K562 (cell line): ENCODE data around the gene DGLUCY. TPM values are rescaled to one million over a fixed set of nuclear protein-coding genes. Genes with fewer than 3 reads are reported as not detected.
A peak's percentile ranks its signal among the peaks of the same experiment; 100 is the strongest.

Experiments used
- ARID1B ChIP-seq: fragments of 450-650 bp; IDR thresholded peaks from 2 replicates; pipeline ENCODE4 v1.6.1; 2016; ENCODE audit warnings: antibody characterized with exemption, mild to moderate bottlenecking, inconsistent platforms
- ARID3A ChIP-seq: IDR thresholded peaks from 2 replicates; pipeline ENCODE4 v1.6.1; 2012; ENCODE audit warnings: low read depth, low read length, improper control_type of control experiment, borderline replicate concordance
- ARNT ChIP-seq, 2 experiments: fragments of 450-650 bp; IDR thresholded peaks; 2 replicates each; pipeline ENCODE4 v1.6.1; 2016; ENCODE audit warnings: mild to moderate bottlenecking in 1 of 2
- DEAF1 ChIP-seq: fragments of 450-650 bp; formaldehyde crosslinking; IDR thresholded peaks from 2 replicates; pipeline ENCODE4 v1.4.0; 2020; ENCODE audit warnings: mild to moderate bottlenecking, moderate library complexity
- IRF1 ChIP-seq: sonication (generic); formaldehyde crosslinking; IDR thresholded peaks from 2 replicates; pipeline ENCODE4 v1.8.0; 2022; ENCODE audit warnings: missing genetic modification reagents, mild to moderate bottlenecking, borderline replicate concordance
- MEIS2 ChIP-seq: fragments of 450-650 bp; IDR thresholded peaks from 2 replicates; pipeline ENCODE4 v1.6.1; 2014; ENCODE audit warnings: mild to moderate bottlenecking; ENCODE audit not compliant: partially characterized antibody
- NCOA6 ChIP-seq: fragments of 450-650 bp; IDR thresholded peaks from 2 replicates; pipeline ENCODE4 v1.6.1; 2017; ENCODE audit warnings: mild to moderate bottlenecking
- RERE ChIP-seq: sonication (generic); formaldehyde crosslinking; IDR thresholded peaks from 2 replicates; pipeline ENCODE4 v1.8.0; 2023; ENCODE audit warnings: missing genetic modification reagents, mild to moderate bottlenecking, borderline replicate concordance
- SMARCE1 ChIP-seq: fragments of 450-650 bp; IDR thresholded peaks from 2 replicates; pipeline ENCODE4 v1.7.1; 2016; ENCODE audit warnings: mild to moderate bottlenecking
- TOE1 ChIP-seq, 2 experiments: fragments of 450-650 bp in 1 of 2; sonication (generic) in 1 of 2; formaldehyde crosslinking in 1 of 2; IDR thresholded peaks; 2 replicates each; pipeline versions ENCODE4 v1.7.1 to v1.8.0; 2016 to 2022; ENCODE audit warnings: borderline replicate concordance in 2 of 2, mild to moderate bottlenecking in 2 of 2, antibody characterized with exemption in 1 of 2, inconsistent platforms in 1 of 2, low read depth in 1 of 2, missing genetic modification reagents in 1 of 2, moderate library complexity in 1 of 2
- TSC22D4 ChIP-seq: fragments of 450-650 bp; IDR thresholded peaks from 2 replicates; pipeline ENCODE4 v1.6.1; 2016; ENCODE audit warnings: missing genetic modification characterization, missing biosample characterization, control low read depth
- ZNF143 ChIP-seq: sonication (generic); formaldehyde crosslinking; IDR thresholded peaks from 2 replicates; pipeline ENCODE4 v1.9.0; 2022; ENCODE audit warnings: mild to moderate bottlenecking, missing genetic modification reagents
- polyA plus RNA-seq, 8 experiments: library from polyadenylated mRNA; depleted of rRNA in 4 of 8; stranded (reverse) in 5 of 8; unstranded in 3 of 8; fragments of >200 nt; fragmentation: Nextera tagmentation in 2 of 8; fragmentation: Illumina TruSeq in 1 of 8; extraction: Ambion mirVana in 2 of 8; extraction: Trizol in 1 of 8; gene quantifications; 2 replicates each; pipeline versions ENCODE4 v1.2.1 to v1.2.3, GENCODE V29; 2011 to 2014; ENCODE audit warnings: inconsistent platforms in 1 of 8, missing spikeins in 1 of 8
- total RNA-seq, 7 experiments: library from RNA; depleted of rRNA in 6 of 7; stranded (reverse); fragments of >200 nt in 6 of 7; fragmentation: Illumina TruSeq in 2 of 7; extraction: Trizol in 2 of 7; gene quantifications; 2 replicates each; pipeline versions ENCODE4 v1.2.1 to v1.2.3, GENCODE V29; 2011 to 2021; ENCODE audit warnings: low replicate concordance in 1 of 7

Gene DGLUCY
- total and polyA plus RNA-seq, 9 of the 15 experiments (the other 6 are each of a cell fraction or from before 2014, with no cell fraction given): 9.9 to 28.4 (median 21.0) TPM

GRCh38 chr14:91202234-91202974 is 88.5 kb downstream of the DGLUCY start (continued):
- peak; percentile 77 for TF ChIP-seq MEIS2
- no peak for TF ChIP-seq TSC22D4 (tag)
- peak; percentile 91 for TF ChIP-seq ARID1B
- no peak for TF ChIP-seq NCOA6
- TF ChIP-seq DEAF1 (CRISPR knock-in tag): no peak
- TF ChIP-seq ARID3A: peak; percentile 37; the same call in 1 of the 2 replicates
- TF ChIP-seq ZNF143 (CRISPR knock-in tag): no peak
- TF ChIP-seq IRF1 (CRISPR knock-in tag): no peak
- TF ChIP-seq SMARCE1: peak; percentile 81; the same call in 1 of the 2 replicates
- no peak for TF ChIP-seq RERE (CRISPR knock-in tag)
- peak in 1 of 2 experiments; percentile 90; a peak in 2 of 4 replicates for TF ChIP-seq ARNT (IDR thresholded peaks at IDR 0.05)
- TF ChIP-seq TOE1 (IDR thresholded peaks at IDR 0.05; ENCODE audit: borderline replicate concordance): no peak
- no peak for TF ChIP-seq TOE1 (CRISPR knock-in tag; IDR thresholded peaks at IDR 0.05; ENCODE audit: borderline replicate concordance, low read depth)
